Measurements from ENCODE around the gene ACYP2. TPM values are rescaled to one million over a fixed set of nuclear protein-coding genes. Genes with fewer than 3 reads are reported as not detected.

Gene ACYP2
- total RNA-seq, 4 donors from 2014 or later = 12.8 to 40.5 (median 16.9) TPM

- no peak for ATAC-seq
- Histone ChIP-seq H3K4me1 (peaks cover 3 to 24% (median 11%) of the 10 kb centered on the region in 3 donors), H3K9me3 (no peaks in the 10 kb centered on the region), H3K36me3 (no peaks in the 10 kb centered on the region), H3K4me3 (peak overlapping the region; percentile 63 to 66), H3K27me3 (no peaks in the 10 kb centered on the region), H3K27ac (peak overlapping the region; percentile 90 to 97 (median 93))
- no peak for TF ChIP-seq CTCF (IDR thresholded peaks at IDR 0.05)
- TF ChIP-seq EP300 (IDR thresholded peaks at IDR 0.05) = no peak
- no peak for TF ChIP-seq POLR2AphosphoS5 (IDR thresholded peaks at IDR 0.05)
- no peak for TF ChIP-seq POLR2A (IDR thresholded peaks at IDR 0.05)
- 18 to 32% methylated on average over 10 to 11 of the region's 17 CpGs for WGBS, 2 donors (ENCODE audit: low coverage in 1 of 2)
These were observed 215.8 kb downstream of the ACYP2 start for GRCh38 chr2:54330926-54331835.

GRCh38 chr2:54332386-54332785 is 217.0 kb downstream of the ACYP2 start:
- no peaks in the 10 kb centered on the region for H3K9me3 ChIP-seq
- H3K4me1 ChIP-seq = peaks cover 3 to 33% (median 13%) of the 10 kb centered on the region in 3 donors
- H3K27ac ChIP-seq = no peak overlapping the region
- ATAC-seq = no peak
- TF ChIP-seq EP300 (IDR thresholded peaks at IDR 0.05) (no peak), POLR2AphosphoS5 (IDR thresholded peaks at IDR 0.05) (no peak), POLR2A (IDR thresholded peaks at IDR 0.05) (no peak), CTCF (IDR thresholded peaks at IDR 0.05) (no peak)
- H3K27me3 ChIP-seq = no peaks in the 10 kb centered on the region
- WGBS, 2 donors (ENCODE audit: low coverage in 1 of 2) = 0 to 79% methylated on average over 1 to 3 of the region's 3 CpGs
- H3K4me3 ChIP-seq = no peak overlapping the region
- no peaks in the 10 kb centered on the region for H3K36me3 ChIP-seq

- 50% methylated on average over 1 of the region's 1 CpG; no CpG with 5 or more reads in 1 of the 2 donors for WGBS, 2 donors (ENCODE audit: low coverage in 1 of 2)
- Histone ChIP-seq H3K36me3 (no peaks in the 10 kb centered on the region), H3K4me3 (no peak overlapping the region), H3K27me3 (no peaks in the 10 kb centered on the region), H3K27ac (peak overlapping the region in 3 of 4 donors; percentile 27 to 41 (median 31)), H3K4me1 (peaks cover 0 to 16% (median 4%) of the 10 kb centered on the region in 3 donors), H3K9me3 (no peaks in the 10 kb centered on the region)
- peak; percentile 41 for TF ChIP-seq POLR2AphosphoS5 (IDR thresholded peaks at IDR 0.05)
- TF ChIP-seq EP300 (IDR thresholded peaks at IDR 0.05) = no peak
- TF ChIP-seq POLR2A (IDR thresholded peaks at IDR 0.05) = no peak
- no peak for TF ChIP-seq CTCF (IDR thresholded peaks at IDR 0.05)
- ATAC-seq = peak; percentile 51
These were observed 220.9 kb downstream of the ACYP2 start for GRCh38 chr2:54336136-54336976.

GRCh38 chr2:54336977-54337255 is 221.5 kb downstream of the ACYP2 start:
- WGBS, 2 donors (ENCODE audit: low coverage in 1 of 2) = 88% methylated on average over 1 of the region's 1 CpG; no CpG with 5 or more reads in 1 of the 2 donors
- Histone ChIP-seq H3K9me3 (no peaks in the 10 kb centered on the region), H3K27ac (peak overlapping the region in 3 of 4 donors; percentile 27 to 41 (median 31)), H3K27me3 (no peaks in the 10 kb centered on the region), H3K4me1 (peaks cover 0 to 13% (median 3%) of the 10 kb centered on the region in 3 donors), H3K4me3 (no peak overlapping the region), H3K36me3 (no peaks in the 10 kb centered on the region)
- TF ChIP-seq POLR2A (IDR thresholded peaks at IDR 0.05) (no peak), CTCF (IDR thresholded peaks at IDR 0.05) (no peak), EP300 (IDR thresholded peaks at IDR 0.05) (no peak)
- no peak for ATAC-seq
